GM23248 (cell line): Measurements from ENCODE around the gene DSTYK. TPM values are rescaled to one million over a fixed set of nuclear protein-coding genes. Genes with fewer than 3 reads are reported as not detected.
"Not testable (repeated sequence)": the region's sequence is repeated elsewhere in the genome, so short reads cannot be mapped to it uniquely, and the experiment has no call there.

Experiments used
- DNase-seq: peaks from one replicate; pipeline ENCODE4 v3.0.0-alpha.2; 2015
- H2AFZ ChIP-seq: fragments of 200-600 bp; sonication (generic); 2 replicates; pipeline ENCODE4 v1.6.1; 2016; ENCODE audit warnings: antibody characterized with exemption
- H3F3A ChIP-seq: fragments of 200-600 bp; sonication (generic); 2 replicates; pipeline ENCODE4 v1.6.1; 2016; ENCODE audit warnings: mild to moderate bottlenecking, antibody characterized with exemption, mixed run types; ENCODE audit not compliant: insufficient read depth
- H3K27ac ChIP-seq: fragments of 200-600 bp; sonication (generic); 2 replicates; pipeline ENCODE4 v1.5.1; 2016; ENCODE audit warnings: mild to moderate bottlenecking
- H3K27me3 ChIP-seq: fragments of 200-600 bp; sonication (generic); replicated peaks from 2 replicates; pipeline ENCODE4 v1.6.1; 2016; ENCODE audit warnings: mild to moderate bottlenecking; ENCODE audit not compliant: insufficient read depth
- H3K36me3 ChIP-seq: fragments of 200-600 bp; sonication (generic); 2 replicates; pipeline ENCODE4 v1.6.1; 2016; ENCODE audit warnings: low read depth, mild to moderate bottlenecking
- H3K4me1 ChIP-seq: fragments of 200-600 bp; sonication (generic); 2 replicates; pipeline ENCODE4 v1.6.1; 2016; ENCODE audit warnings: mild to moderate bottlenecking; ENCODE audit not compliant: insufficient read depth
- H3K4me2 ChIP-seq: fragments of 200-600 bp; sonication (generic); one replicate; pipeline ENCODE4 v1.6.1; 2016; ENCODE audit warnings: mild to moderate bottlenecking; ENCODE audit not compliant: unreplicated experiment
- H3K4me3 ChIP-seq: fragments of 200-600 bp; sonication (generic); 2 replicates; pipeline ENCODE4 v1.5.1; 2016; ENCODE audit warnings: mild to moderate bottlenecking
- H3K79me2 ChIP-seq: fragments of 200-600 bp; sonication (generic); 2 replicates; pipeline ENCODE4 v1.6.1; 2016; ENCODE audit warnings: mild to moderate bottlenecking; ENCODE audit not compliant: insufficient read depth
- H3K9ac ChIP-seq: fragments of 200-600 bp; sonication (generic); 2 replicates; pipeline ENCODE4 v1.6.1; 2016; ENCODE audit warnings: mild to moderate bottlenecking
- H3K9me2 ChIP-seq: fragments of 200-600 bp; sonication (generic); 2 replicates; pipeline ENCODE4 v1.6.1; 2016; ENCODE audit warnings: mixed run types, mild to moderate bottlenecking, moderate library complexity; ENCODE audit not compliant: insufficient read depth
- H3K9me3 ChIP-seq: fragments of 200-600 bp; sonication (generic); one replicate; pipeline ENCODE4 v1.6.1; 2017; ENCODE audit warnings: low read depth
- H4K20me1 ChIP-seq: fragments of 200-600 bp; sonication (generic); 2 replicates; pipeline ENCODE4 v1.6.0; 2016; ENCODE audit not compliant: insufficient read depth
- EZH2 ChIP-seq: fragments of 200-600 bp; sonication (generic); IDR thresholded peaks from 2 replicates; pipeline ENCODE4 v1.6.1; 2018; ENCODE audit warnings: antibody characterized with exemption, mild to moderate bottlenecking; ENCODE audit not compliant: insufficient read depth, poor library complexity, severe bottlenecking
- EZH2phosphoT487 ChIP-seq: fragments of 200-600 bp; sonication (generic); IDR thresholded peaks from 2 replicates; pipeline ENCODE4 v1.6.1; 2018; ENCODE audit warnings: antibody characterized with exemption, moderate library complexity, mild to moderate bottlenecking, low read depth; ENCODE audit not compliant: insufficient read depth
- WGBS, 2 experiments: methylation state at CpG; one replicate each; pipeline ENCODE4 v1.1.6; 2015 to 2017; ENCODE audit warnings: low lambda C conversion rate in 2 of 2, low coverage in 1 of 2; ENCODE audit errors: missing lambda C conversion rate in 2 of 2; 5-methylcytosine and 5-hydroxymethylcytosine counted together
- in situ Hi-C: fragments of 300-500 bp; cut with MboI; formaldehyde crosslinking; loops from 2 replicates; pipeline ENCODE4 v1.15.0; 2020
- polyA plus RNA-seq: library from polyadenylated mRNA; unstranded; fragments of >200 nt; fragmentation: Nextera tagmentation; extraction: Ambion mirVana; gene quantifications from 2 replicates; pipeline ENCODE4 v1.2.1, GENCODE V29; 2016
- total RNA-seq: library from RNA; depleted of rRNA; stranded (reverse); fragments of >200 nt; shearing (Covaris generic); gene quantifications from 2 replicates; pipeline ENCODE4 v1.2.3, GENCODE V29; 2014

DSTYK gene
- total and polyA plus RNA-seq, 2 experiments from 2014 or later: 9.8 to 12.1 TPM

DNA sequence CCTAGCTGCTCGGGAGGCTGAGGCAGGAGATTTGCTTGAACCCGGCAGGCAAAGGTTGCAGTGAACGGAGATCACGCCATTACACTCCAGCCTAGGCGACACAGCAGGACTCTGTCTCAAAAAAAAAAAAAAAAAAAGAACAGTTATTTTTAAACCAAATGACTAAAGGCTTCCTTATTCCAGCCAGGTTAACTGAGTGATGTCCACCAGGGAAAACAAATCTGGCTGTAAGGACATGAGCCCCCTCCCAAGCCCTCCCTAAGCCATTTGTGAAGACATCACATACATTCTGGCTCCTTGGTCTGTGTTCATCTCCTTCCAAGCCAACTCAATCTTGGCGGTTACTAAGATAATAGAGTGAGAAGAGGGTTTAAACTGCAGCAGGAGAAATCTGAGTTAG is 24.4 kb upstream of the DSTYK start:
- H3K27me3 ChIP-seq: no peaks in the 10 kb centered on the region
- WGBS, 2 experiments: 80 to 88% methylated on average over 6 of the region's 6 CpGs
- H3K27ac ChIP-seq: no peak overlapping the region
- no peaks in the 10 kb centered on the region for H3F3A ChIP-seq
- H3K4me2 ChIP-seq: no peak overlapping the region
- no peaks in the 10 kb centered on the region for H3K36me3 ChIP-seq
- in situ Hi-C loops: no loop called here
- no peak overlapping the region for H3K9ac ChIP-seq
- no peaks in the 10 kb centered on the region for H3K79me2 ChIP-seq
- H3K4me3 ChIP-seq: no peak overlapping the region
- H2AFZ ChIP-seq: no peak overlapping the region
- H3K9me2 ChIP-seq: no peaks in the 10 kb centered on the region
- H3K9me3 ChIP-seq: no peaks in the 10 kb centered on the region
- no peaks in the 10 kb centered on the region for H4K20me1 ChIP-seq
- no peak for TF ChIP-seq EZH2
- no peak for TF ChIP-seq EZH2phosphoT487
- no peaks in the 10 kb centered on the region for H3K4me1 ChIP-seq
- DNase-seq: no peak

DNA sequence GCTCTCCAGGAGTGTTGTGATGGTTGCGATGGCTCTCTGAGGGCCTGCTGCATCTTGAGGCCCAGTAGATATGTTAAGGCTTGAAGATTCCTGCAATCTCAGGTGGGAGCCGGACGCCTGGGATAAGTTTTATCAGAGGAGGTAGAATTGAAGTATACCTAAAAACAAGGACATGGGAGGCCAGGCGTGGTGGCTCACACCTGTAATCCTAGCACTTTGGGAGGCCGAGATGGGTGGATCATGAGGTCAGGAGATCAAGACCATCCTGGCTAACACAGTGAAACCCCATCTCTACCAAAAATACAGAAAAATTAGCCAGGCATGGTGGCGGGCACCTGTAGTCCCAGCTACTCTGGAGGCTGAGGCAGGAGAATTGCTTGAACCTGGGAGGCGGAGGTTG is 22.5 kb upstream of the DSTYK start:
- H3K27ac ChIP-seq, in situ Hi-C loops, H3K9me2 ChIP-seq, H3K4me2 ChIP-seq, H3F3A ChIP-seq, H3K27me3 ChIP-seq, DNase-seq, H3K9ac ChIP-seq, H3K4me1 ChIP-seq, H3K9me3 ChIP-seq, H3K36me3 ChIP-seq, H3K4me3 ChIP-seq, H3K79me2 ChIP-seq, H2AFZ ChIP-seq, H4K20me1 ChIP-seq: not testable (repeated sequence)
- 94% methylated on average over 7 of the region's 7 CpGs for WGBS, 2 experiments

DNA sequence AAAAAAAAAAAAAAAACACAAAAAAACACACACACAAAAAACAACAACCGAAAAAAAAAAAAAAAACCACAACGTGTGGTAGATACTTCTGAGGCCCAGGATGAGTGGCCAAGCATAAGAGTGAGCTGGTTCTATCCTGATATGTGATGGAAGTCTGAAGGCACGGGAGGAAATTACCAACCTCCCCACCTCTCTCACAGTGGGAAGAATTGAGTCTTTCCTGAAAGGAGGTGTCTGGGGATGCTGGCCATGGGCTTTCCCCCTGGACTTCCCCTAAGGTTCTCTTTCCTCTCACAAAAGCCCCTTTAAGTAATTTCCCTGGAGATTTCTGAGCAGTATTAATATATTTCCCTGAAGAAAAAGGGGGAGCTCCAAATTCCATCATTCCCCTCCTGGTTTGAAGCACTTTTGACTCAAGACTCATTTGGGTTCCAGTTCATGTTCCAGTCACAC is 21.5 kb upstream of the DSTYK start:
- no peaks in the 10 kb centered on the region for H3K36me3 ChIP-seq
- no peak overlapping the region for H3K27ac ChIP-seq
- no peaks in the 10 kb centered on the region for H3K4me1 ChIP-seq
- no peaks in the 10 kb centered on the region for H3K9me2 ChIP-seq
- no peaks in the 10 kb centered on the region for H3K27me3 ChIP-seq
- H3K79me2 ChIP-seq: no peaks in the 10 kb centered on the region
- no peak overlapping the region for H3K9ac ChIP-seq
- H3K9me3 ChIP-seq: no peaks in the 10 kb centered on the region
- H3K4me3 ChIP-seq: no peak overlapping the region
- WGBS, 2 experiments: 93 to 95% methylated on average over 3 of the region's 3 CpGs
- no peak for TF ChIP-seq EZH2
- no peak for TF ChIP-seq EZH2phosphoT487
- no peak overlapping the region for H3K4me2 ChIP-seq
- 0 out of 2 replicates have a peak, but pooled peaks cover 5% of the 10 kb centered on the region for H3F3A ChIP-seq
- in situ Hi-C loops: no loop called here
- no peaks in the 10 kb centered on the region for H4K20me1 ChIP-seq
- no peak overlapping the region for H2AFZ ChIP-seq
- no peak for DNase-seq

DNA sequence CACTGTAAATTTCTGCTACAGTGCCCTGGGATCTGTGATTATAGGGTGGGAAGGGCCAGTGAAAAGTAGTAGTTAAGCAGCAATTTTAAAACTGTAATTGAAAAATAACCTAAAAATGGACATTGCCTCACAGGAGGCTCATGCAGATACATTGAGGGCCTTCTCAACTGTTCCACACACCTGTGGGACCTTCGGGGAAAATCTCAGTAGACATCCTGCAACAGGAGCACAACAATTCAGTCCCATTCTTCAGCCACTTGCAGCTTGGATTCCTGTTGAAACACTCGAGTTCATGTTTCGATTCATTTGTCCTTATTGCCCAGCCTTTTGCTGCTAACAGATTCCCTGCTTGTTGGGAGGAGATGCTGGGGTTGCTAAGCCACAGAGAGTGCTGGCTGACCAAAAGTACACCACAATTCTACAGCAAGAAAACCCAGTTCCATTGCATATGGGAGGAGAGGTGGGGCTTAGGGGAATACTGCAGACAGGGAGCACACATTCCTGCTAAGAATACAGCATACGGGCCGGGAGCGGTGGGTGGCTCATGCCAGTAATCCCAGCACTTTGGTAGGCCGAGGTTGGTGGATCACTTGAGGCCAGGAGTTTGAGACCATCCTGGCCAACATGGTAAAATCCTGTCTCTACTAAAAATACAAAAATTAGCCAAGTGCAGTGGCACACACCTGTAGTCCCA is 20.8 kb upstream of the DSTYK start:
- no peaks in the 10 kb centered on the region for H3K4me1 ChIP-seq
- TF ChIP-seq EZH2: no peak
- no peak for TF ChIP-seq EZH2phosphoT487
- in situ Hi-C loops: no loop called here

DNA sequence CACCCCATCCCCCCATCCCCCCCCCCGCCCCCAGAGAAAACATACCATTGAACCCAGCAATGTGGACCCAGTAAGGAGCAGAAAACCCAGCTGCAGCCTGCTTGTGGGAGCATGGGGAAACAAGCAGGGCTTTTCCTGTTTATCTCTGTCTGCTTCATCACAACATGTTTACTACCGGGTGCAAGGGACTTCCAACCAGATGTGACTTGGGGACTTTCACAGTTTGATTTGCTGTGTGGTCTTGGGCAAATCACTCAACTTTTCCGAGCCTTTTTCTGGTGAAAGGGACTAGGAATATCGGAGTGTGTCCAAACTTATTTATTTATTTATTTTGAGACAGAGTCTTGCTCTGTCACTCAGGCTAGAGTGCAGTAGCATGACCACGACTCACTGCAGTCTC is 19.5 kb upstream of the DSTYK start:
- no peak overlapping the region for H3K9ac ChIP-seq
- H3K4me2 ChIP-seq: no peak overlapping the region
- peaks cover 9% of the 10 kb centered on the region; the same call in 1 of the 2 replicates for H3F3A ChIP-seq
- TF ChIP-seq EZH2 (no peak), EZH2phosphoT487 (no peak)
- H3K79me2 ChIP-seq: no peaks in the 10 kb centered on the region
- WGBS, 2 experiments: 88 to 98% methylated on average over 5 of the region's 5 CpGs
- H2AFZ ChIP-seq: no peak overlapping the region
- in situ Hi-C loops: no loop called here
- no peak for DNase-seq
- no peaks in the 10 kb centered on the region for H3K9me3 ChIP-seq
- H3K27ac ChIP-seq: no peak overlapping the region
- no peaks in the 10 kb centered on the region for H3K36me3 ChIP-seq
- no peaks in the 10 kb centered on the region for H3K27me3 ChIP-seq
- H3K9me2 ChIP-seq: no peaks in the 10 kb centered on the region
- no peaks in the 10 kb centered on the region for H4K20me1 ChIP-seq
- no peaks in the 10 kb centered on the region for H3K4me1 ChIP-seq
- H3K4me3 ChIP-seq: no peak overlapping the region

More for the DNA sequence above, 20.8 kb upstream of the DSTYK start:
- Histone ChIP-seq H3K9me3 (no peaks in the 10 kb centered on the region), H3K9ac (no peak overlapping the region), H2AFZ (no peak overlapping the region), H4K20me1 (no peaks in the 10 kb centered on the region), H3K79me2 (no peaks in the 10 kb centered on the region), H3K4me3 (no peak overlapping the region), H3K4me2 (no peak overlapping the region), H3K9me2 (no peaks in the 10 kb centered on the region), H3F3A (peaks cover 6% of the 10 kb centered on the region; the same call in 1 of the 2 replicates), H3K27me3 (no peaks in the 10 kb centered on the region), H3K27ac (no peak overlapping the region), H3K36me3 (no peaks in the 10 kb centered on the region)
- no peak for DNase-seq
- WGBS, 2 experiments: 86 to 92% methylated on average over 7 of the region's 7 CpGs
